GM10847 (cell line): ENCODE data around the gene MNT.

Experiments used
- POLR2A ChIP-seq: IDR thresholded peaks from 2 replicates; pipeline ENCODE4 v1.6.1; 2011; ENCODE audit not compliant: insufficient read length; ENCODE audit errors: extremely low read depth

Gene MNT

GRCh38 chr17:2420176-2420575, 19.3 kb upstream of the MNT start:
- TF ChIP-seq POLR2A, result no peak

DNA sequence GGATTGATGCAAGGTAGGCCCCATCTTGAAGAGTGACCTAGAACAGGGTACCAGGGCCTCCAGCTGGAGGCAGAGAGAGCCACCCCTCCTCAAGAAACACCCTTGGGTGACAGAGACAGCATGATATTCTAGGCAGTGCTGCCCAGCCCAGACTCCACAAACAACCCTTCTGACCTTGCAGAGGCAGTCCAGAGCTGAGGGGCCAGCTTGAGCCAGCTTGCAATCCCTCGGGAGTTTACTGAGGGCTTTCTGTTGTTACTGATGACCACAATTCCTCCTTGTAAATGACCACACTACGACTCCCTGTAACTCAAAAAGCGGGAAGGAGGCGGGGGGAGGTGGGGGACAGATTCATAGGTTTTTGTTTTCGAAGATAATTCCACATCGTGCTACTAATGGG, 18.6 kb upstream of the MNT start:
- TF ChIP-seq POLR2A, result no peak

GRCh38 chr17:2418572-2418971, 17.7 kb upstream of the MNT start:
- TF ChIP-seq POLR2A, result no peak

GRCh38 chr17:2416010-2416734, 15.3 kb upstream of the MNT start:
- TF ChIP-seq POLR2A, result no peak

GRCh38 chr17:2415081-2415480, 14.2 kb upstream of the MNT start:
- no peak for TF ChIP-seq POLR2A

GRCh38 chr17:2414446-2415064, 13.7 kb upstream of the MNT start:
- no peak for TF ChIP-seq POLR2A

DNA sequence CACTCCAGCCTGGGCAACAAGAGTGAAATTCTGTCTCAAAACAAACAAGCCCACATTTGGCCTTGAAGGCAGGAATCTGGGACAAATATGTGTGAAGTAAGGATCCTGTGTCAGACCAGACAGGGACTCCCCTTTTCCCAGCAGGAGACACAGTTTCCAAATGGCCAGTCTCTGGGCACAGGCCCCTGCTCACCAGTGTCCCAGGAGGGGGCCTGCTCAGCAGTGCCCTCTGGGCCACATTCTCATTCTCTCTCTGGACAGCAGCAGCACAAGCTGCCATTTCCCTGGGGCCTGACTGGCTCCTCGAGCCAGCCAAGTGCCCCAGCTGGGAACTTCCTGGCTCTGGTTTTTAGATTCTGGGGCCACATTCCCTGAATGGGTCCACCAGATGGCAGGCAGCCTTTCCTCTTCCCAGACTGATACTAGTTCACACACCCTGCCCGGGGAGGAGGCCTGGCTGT, 11.7 kb upstream of the MNT start:
- TF ChIP-seq POLR2A, result no peak

DNA sequence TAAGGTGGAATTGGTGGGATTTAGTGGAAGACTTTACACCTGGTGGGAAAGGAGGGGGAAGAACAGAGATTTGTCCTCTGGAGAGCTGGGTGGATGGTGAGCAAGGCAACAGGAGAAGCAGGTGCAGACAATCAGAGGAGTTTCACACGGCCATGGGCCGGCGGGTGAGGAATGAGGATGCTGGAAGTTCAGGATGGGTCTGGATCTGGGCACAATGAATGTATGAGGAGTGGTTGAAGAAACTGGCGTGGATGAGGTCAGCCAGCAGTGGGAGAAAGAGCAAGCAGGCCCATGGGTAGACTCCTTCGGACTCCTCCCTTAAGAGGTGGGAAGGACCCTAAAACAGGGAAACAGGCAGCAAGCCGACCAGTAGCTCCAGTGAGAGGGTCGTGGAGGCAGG, 10.1 kb upstream of the MNT start:
- TF ChIP-seq POLR2A, result no peak

- no peak for TF ChIP-seq POLR2A
Measured at GRCh38 chr17:2406903-2407790, 6.3 kb upstream of the MNT start.

DNA sequence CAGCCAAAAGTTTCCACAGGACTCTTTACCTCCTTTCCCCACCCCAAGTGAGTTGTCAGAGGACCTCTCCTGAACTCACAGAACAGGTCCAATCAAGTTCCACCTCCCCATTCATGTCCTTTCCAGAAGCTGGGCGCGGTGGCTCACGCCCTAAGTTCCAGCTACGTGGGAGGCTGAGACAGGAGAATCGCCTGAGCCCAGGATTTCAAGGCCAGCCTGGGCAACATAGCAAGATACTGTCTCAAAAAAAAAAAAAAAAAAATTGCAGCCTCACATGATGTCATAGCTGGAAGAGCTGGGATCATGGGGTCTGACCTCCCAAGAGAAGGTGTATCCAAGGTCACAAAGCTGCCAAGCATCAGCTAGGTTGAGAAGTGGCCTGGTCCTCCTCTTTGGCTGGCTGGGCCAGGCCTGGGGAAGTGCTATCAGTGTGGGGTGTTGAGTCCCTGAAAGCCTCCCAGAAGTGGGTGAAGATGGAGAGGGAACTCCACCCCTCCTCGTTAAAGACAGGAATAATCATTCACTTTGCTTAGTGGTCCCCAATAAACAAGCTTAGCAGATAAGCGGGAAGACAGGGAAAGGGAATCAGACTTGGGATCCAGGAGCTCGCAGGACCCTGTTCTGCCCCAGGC, 5.5 kb upstream of the MNT start:
- TF ChIP-seq POLR2A, result no peak

DNA sequence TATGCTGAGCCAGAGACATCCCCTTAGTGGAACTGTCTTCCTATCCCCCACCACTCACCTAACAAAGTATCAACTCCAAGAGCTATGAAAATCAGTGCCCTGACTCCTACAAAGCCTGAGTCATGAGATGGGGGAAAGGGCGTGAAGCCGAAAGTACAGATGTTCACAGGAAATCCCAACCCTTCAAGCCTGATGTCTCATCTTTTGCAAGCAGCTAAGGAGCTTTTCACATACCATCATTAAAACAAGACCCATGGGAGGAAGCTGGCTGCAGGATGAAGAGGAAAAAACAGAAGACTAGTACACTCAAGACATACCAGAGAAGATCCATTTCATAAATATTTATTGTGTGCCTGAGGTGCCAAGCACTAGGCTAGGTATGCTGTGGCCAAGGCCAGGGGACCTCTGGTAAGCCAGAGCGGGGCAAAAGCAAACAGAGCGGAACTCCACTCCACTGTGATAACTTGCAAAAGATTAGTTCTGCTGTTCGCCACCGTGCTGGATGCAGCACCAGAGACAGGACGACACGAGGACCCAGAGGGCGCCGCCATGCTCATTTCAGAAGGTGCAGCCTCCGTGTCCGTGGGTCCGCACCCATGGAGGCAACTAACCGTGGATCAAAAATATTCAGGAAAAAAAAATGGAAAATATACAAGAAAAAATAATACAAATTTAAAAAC, 4.5 kb upstream of the MNT start:
- TF ChIP-seq POLR2A, result no peak

DNA sequence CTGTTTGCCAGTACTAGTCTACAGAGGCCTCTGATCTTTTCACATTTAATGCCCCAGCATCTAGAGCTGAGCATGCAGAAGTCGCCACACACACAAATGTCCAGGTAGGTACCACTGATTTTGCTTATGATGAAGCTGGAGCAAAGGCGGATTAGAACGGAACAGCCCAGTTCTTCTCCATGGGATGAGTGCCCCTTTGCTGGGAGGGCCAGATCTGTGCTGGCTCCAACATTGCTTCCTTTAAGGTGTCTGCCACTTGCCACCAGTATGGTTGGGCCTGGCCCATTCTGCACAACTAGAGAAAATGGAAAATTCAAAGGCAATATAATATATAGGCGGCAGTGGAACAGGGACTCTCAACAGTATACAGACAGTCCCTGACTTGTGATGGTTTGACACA, 2.2 kb upstream of the MNT start:
- no peak for TF ChIP-seq POLR2A

DNA sequence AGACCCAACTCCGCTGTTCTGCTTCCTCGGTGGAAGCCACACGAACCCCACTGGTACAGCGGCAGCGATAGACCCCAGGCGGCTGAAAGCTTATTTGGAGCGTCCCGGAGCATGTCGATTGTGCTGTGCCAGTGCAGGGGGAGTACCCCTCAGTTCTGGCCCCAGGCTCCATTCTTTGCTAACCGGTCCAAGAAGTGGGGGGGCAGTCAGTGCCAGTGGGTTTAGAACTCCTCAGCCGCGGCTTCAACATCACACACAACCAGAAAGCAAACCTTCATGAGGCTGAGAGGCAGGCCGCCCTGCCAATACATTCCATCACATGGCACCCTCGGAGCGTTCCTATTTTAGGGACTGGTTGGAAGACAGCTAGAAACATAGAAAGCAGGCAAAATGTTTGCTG, 1.7 kb upstream of the MNT start:
- no peak for TF ChIP-seq POLR2A

DNA sequence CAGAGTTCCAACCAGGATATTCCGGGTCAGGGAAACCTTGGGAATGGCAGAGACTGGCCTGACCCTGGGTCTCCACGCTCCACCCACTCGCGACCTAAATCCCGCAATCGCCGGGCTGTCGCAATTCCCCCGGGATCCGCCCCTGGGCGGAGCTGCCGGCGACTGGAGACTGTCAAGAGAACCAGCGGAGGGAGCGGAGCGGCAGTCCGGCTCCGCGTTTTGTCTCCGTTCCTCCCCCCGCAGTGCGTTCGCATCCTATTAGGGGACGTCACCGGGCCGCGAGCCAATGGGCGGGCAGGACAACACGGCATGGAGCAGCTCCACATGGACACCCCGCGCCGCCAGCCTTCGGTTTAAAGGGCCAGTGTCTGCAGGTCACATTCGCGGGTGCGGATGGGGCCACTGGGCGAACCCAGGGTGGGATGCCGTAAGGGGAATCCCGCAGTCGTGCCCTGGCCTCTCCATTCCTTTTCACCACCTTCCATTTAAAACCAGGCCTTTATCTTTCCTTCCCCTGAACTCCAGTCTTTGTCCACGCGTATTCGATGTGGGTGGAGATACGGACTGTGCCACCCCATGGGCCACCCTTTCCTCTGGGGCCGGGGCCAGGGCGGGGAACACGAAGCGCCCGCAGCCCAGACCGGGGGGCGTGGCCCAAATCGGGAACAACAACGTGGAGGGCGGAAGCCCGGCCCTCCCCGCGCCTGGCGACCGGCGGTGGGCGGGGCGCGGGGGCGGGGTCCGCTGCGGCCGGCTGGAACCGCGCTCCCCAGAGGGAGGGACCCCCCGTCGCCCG, 764 bp upstream of the MNT start:
- TF ChIP-seq POLR2A, result no peak

GRCh38 chr17:2400474-2400866, 390 bp downstream of the MNT start:
- no peak for TF ChIP-seq POLR2A
